Naive B cell (primary cell): ENCODE results near the gene RBM18. TPM values are rescaled to one million over a fixed set of nuclear protein-coding genes. Genes with fewer than 3 reads are reported as not detected.

Experiments used
- ATAC-seq, 2 donors: fragments of 150-1000 bp; cut with Tn5 transposase; 2 replicates each; pipeline ENCODE4 v1.10.0; 2021; ENCODE audit warnings: low read depth in 2 of 2, mild to moderate bottlenecking in 2 of 2, moderate library complexity in 2 of 2
- DNase-seq: peaks from one replicate; pipeline ENCODE4 v3.0.0; 2022
- H3K27ac Mint-ChIP-seq, 6 donors: one replicate each; pipeline ENCODE4 v1.8.0; 2020 to 2022; ENCODE audit warnings: mild to moderate bottlenecking in 6 of 6, mixed read lengths in 6 of 6, moderate library complexity in 5 of 6, inconsistent platforms in 2 of 6
- H3K27me3 Mint-ChIP-seq, 3 donors: one replicate each; pipeline ENCODE4 v1.8.0; 2021 to 2022; ENCODE audit warnings: mixed read lengths in 3 of 3, mild to moderate bottlenecking in 1 of 3
- H3K36me3 Mint-ChIP-seq, 2 donors: one replicate each; pipeline ENCODE4 v1.8.0; 2020 to 2022; ENCODE audit warnings: mixed read lengths in 2 of 2, inconsistent platforms in 1 of 2, mild to moderate bottlenecking in 1 of 2
- H3K4me1 Mint-ChIP-seq, 3 donors: one replicate each; pipeline ENCODE4 v1.8.0; 2020 to 2022; ENCODE audit warnings: mixed read lengths in 3 of 3, inconsistent platforms in 1 of 3, mild to moderate bottlenecking in 1 of 3, moderate library complexity in 1 of 3
- H3K4me3 Mint-ChIP-seq, 8 donors: one replicate each; pipeline ENCODE4 v1.8.0; 2020 to 2022; ENCODE audit warnings: mild to moderate bottlenecking in 8 of 8, mixed read lengths in 8 of 8, moderate library complexity in 8 of 8, inconsistent platforms in 2 of 8
- H3K9me3 Mint-ChIP-seq, 7 donors: one replicate each; pipeline ENCODE4 v1.8.0; 2020 to 2022; ENCODE audit warnings: mixed read lengths in 7 of 7, mild to moderate bottlenecking in 5 of 7, inconsistent platforms in 2 of 7, moderate library complexity in 1 of 7
- polyA plus RNA-seq, 6 donors: library from polyadenylated mRNA; unstranded; fragments of 300-500 nt; fragmentation: Illumina TruSeq; gene quantifications; one replicate each; pipeline ENCODE4 v1.2.3, GENCODE V29; 2021; ENCODE audit warnings: low read depth in 6 of 6

Gene RBM18
- polyA plus RNA-seq, 6 donors from 2014 or later, result 16.4 to 30.3 (median 21.6) TPM

GRCh38 chr9:122251351-122251750, 13.3 kb downstream of the RBM18 start:
- Mint-ChIP-seq H3K27me3 (no peaks in the 10 kb centered on the region), H3K4me3 (no peak overlapping the region), H3K27ac (peak overlapping the region in 1 of 6 donors; percentile 34), H3K4me1 (peaks cover 0 to 19% (median 5%) of the 10 kb centered on the region in 3 donors), H3K36me3 (peaks cover 30 to 34% of the 10 kb centered on the region in 2 donors), H3K9me3 (no peaks in the 10 kb centered on the region)
- ATAC-seq, result no peak
- DNase-seq, result no peak

GRCh38 chr9:122248448-122248865, 16.2 kb downstream of the RBM18 start:
- H3K27me3 Mint-ChIP-seq, result no peaks in the 10 kb centered on the region
- H3K4me3 Mint-ChIP-seq, result no peak overlapping the region
- H3K4me1 Mint-ChIP-seq, result peaks cover 0 to 7% (median 0%) of the 10 kb centered on the region in 3 donors
- no peak overlapping the region for H3K27ac Mint-ChIP-seq
- no peaks in the 10 kb centered on the region for H3K9me3 Mint-ChIP-seq
- ATAC-seq (no peak), DNase-seq (no peak)
- H3K36me3 Mint-ChIP-seq, result peaks cover 34 to 46% of the 10 kb centered on the region in 2 donors

- peaks cover 0 to 3% (median 0%) of the 10 kb centered on the region in 3 donors for H3K4me1 Mint-ChIP-seq
- no peak overlapping the region for H3K4me3 Mint-ChIP-seq
- H3K27ac Mint-ChIP-seq, result peak overlapping the region in 1 of 6 donors; percentile 51
- DNase-seq, result no peak
- no peaks in the 10 kb centered on the region for H3K9me3 Mint-ChIP-seq
- no peaks in the 10 kb centered on the region for H3K27me3 Mint-ChIP-seq
- H3K36me3 Mint-ChIP-seq, result peaks cover 27 to 51% of the 10 kb centered on the region in 2 donors
- no peak for ATAC-seq
Measured at GRCh38 chr9:122246666-122247065, 18.0 kb downstream of the RBM18 start.

- no peak for DNase-seq
- ATAC-seq, result no peak
- peak overlapping the region in 1 of 6 donors; percentile 13 for H3K27ac Mint-ChIP-seq
- peaks cover 0 to 3% (median 0%) of the 10 kb centered on the region in 3 donors for H3K4me1 Mint-ChIP-seq
- H3K4me3 Mint-ChIP-seq, result no peak overlapping the region
- H3K9me3 Mint-ChIP-seq, result no peaks in the 10 kb centered on the region
- H3K36me3 Mint-ChIP-seq, result peaks cover 19 to 47% of the 10 kb centered on the region in 2 donors
- H3K27me3 Mint-ChIP-seq, result no peaks in the 10 kb centered on the region
Measured at GRCh38 chr9:122244349-122244748, 20.3 kb downstream of the RBM18 start.

GRCh38 chr9:122239722-122240121, 24.9 kb downstream of the RBM18 start:
- no peak for ATAC-seq
- H3K36me3 Mint-ChIP-seq, result peaks cover 14 to 28% of the 10 kb centered on the region in 2 donors
- H3K27ac Mint-ChIP-seq, result no peak overlapping the region

GRCh38 chr9:122236681-122237080, 28.0 kb downstream of the RBM18 start:
- H3K4me1 Mint-ChIP-seq, result no peaks in the 10 kb centered on the region
- ATAC-seq (no peak), DNase-seq (no peak)
- H3K36me3 Mint-ChIP-seq, result peaks cover 0 to 16% of the 10 kb centered on the region in 2 donors
- H3K27me3 Mint-ChIP-seq, result peaks cover 0 to 6% (median 3%) of the 10 kb centered on the region in 3 donors
- H3K9me3 Mint-ChIP-seq, result no peaks in the 10 kb centered on the region
- no peak overlapping the region for H3K4me3 Mint-ChIP-seq
- no peak overlapping the region for H3K27ac Mint-ChIP-seq

More at GRCh38 chr9:122239722-122240121, 24.9 kb downstream of the RBM18 start:
- DNase-seq, result no peak
- no peaks in the 10 kb centered on the region for H3K4me1 Mint-ChIP-seq
- H3K27me3 Mint-ChIP-seq, result no peaks in the 10 kb centered on the region
- H3K9me3 Mint-ChIP-seq, result no peaks in the 10 kb centered on the region
- H3K4me3 Mint-ChIP-seq, result no peak overlapping the region

- H3K4me1 Mint-ChIP-seq, result no peaks in the 10 kb centered on the region
- H3K36me3 Mint-ChIP-seq, result peaks cover 0 to 5% of the 10 kb centered on the region in 2 donors
- H3K27me3 Mint-ChIP-seq, result peaks cover 0 to 6% (median 5%) of the 10 kb centered on the region in 3 donors
- no peak overlapping the region for H3K27ac Mint-ChIP-seq
- no peaks in the 10 kb centered on the region for H3K9me3 Mint-ChIP-seq
- DNase-seq (no peak), ATAC-seq (no peak)
- H3K4me3 Mint-ChIP-seq, result no peak overlapping the region
Measured at GRCh38 chr9:122234022-122234748, 30.5 kb downstream of the RBM18 start.

GRCh38 chr9:122232796-122233306, 31.8 kb downstream of the RBM18 start:
- no peak for DNase-seq
- Mint-ChIP-seq H3K27me3 (peaks cover 4 to 9% (median 8%) of the 10 kb centered on the region in 3 donors), H3K4me3 (no peak overlapping the region), H3K9me3 (no peaks in the 10 kb centered on the region), H3K36me3 (no peaks in the 10 kb centered on the region), H3K27ac (no peak overlapping the region), H3K4me1 (peaks cover 0 to 4% (median 0%) of the 10 kb centered on the region in 3 donors)
- no peak for ATAC-seq

GRCh38 chr9:122229485-122229837, 35.2 kb downstream of the RBM18 start:
- Mint-ChIP-seq H3K9me3 (peaks cover 0 to 2% (median 0%) of the 10 kb centered on the region in 7 donors), H3K4me1 (peaks cover 0 to 16% (median 3%) of the 10 kb centered on the region in 3 donors), H3K36me3 (no peaks in the 10 kb centered on the region), H3K27ac (no peak overlapping the region), H3K27me3 (peaks cover 30 to 40% (median 37%) of the 10 kb centered on the region in 3 donors), H3K4me3 (no peak overlapping the region)
- ATAC-seq, result no peak
- DNase-seq, result no peak

- Mint-ChIP-seq H3K27ac (peak within 1 kb of the TSS in 1 of 6 donors; percentile 74), H3K4me1 (peaks cover 0 to 16% (median 3%) of the 10 kb centered on the region in 3 donors), H3K4me3 (peak within 1 kb of the TSS; percentile 63 to 89 (median 79)), H3K9me3 (peaks cover 0 to 2% (median 0%) of the 10 kb centered on the region in 7 donors), H3K27me3 (peaks cover 37 to 42% (median 42%) of the 10 kb centered on the region in 3 donors), H3K36me3 (no peaks in the 10 kb centered on the region)
- ATAC-seq (peak; percentile 35 to 43), DNase-seq (no peak)
Measured at GRCh38 chr9:122228568-122229484, 35.8 kb downstream of the RBM18 start, which contains the start of gene LHX6. Gene LHX6 (minus strand): TSS chr9:122228957. CDS start chr9:122228740, 217 bp downstream.

GRCh38 chr9:122228191-122228567, 36.5 kb downstream of the RBM18 start:
- Mint-ChIP-seq H3K9me3 (peaks cover 0 to 2% (median 0%) of the 10 kb centered on the region in 7 donors), H3K36me3 (no peaks in the 10 kb centered on the region), H3K4me3 (peak overlapping the region in 7 of 8 donors; percentile 72 to 89 (median 80)), H3K27ac (peak overlapping the region in 1 of 6 donors; percentile 74), H3K4me1 (peaks cover 0 to 18% (median 3%) of the 10 kb centered on the region in 3 donors), H3K27me3 (peaks cover 43 to 49% (median 47%) of the 10 kb centered on the region in 3 donors)
- peak in 1 of 2 donors; percentile 40 for ATAC-seq
- DNase-seq, result no peak

- no peak for DNase-seq
- Mint-ChIP-seq H3K27me3 (peaks cover 50 to 55% (median 53%) of the 10 kb centered on the region in 3 donors), H3K4me3 (peak overlapping the region; percentile 9 to 73 (median 65)), H3K36me3 (no peaks in the 10 kb centered on the region), H3K4me1 (peaks cover 6 to 24% (median 8%) of the 10 kb centered on the region in 3 donors), H3K9me3 (peaks cover 0 to 2% (median 0%) of the 10 kb centered on the region in 7 donors), H3K27ac (no peak overlapping the region)
- ATAC-seq, result no peak
Measured at GRCh38 chr9:122227575-122227900, 37.1 kb downstream of the RBM18 start.
